ENCODE results near the gene BAZ2B. TPM values are rescaled to one million over a fixed set of nuclear protein-coding genes. Genes with fewer than 3 reads are reported as not detected.

BAZ2B gene
- total and polyA plus RNA-seq, 2 donors (not counting 3 experiments of a cell fraction or from before 2014, with no cell fraction given), result 22.1 to 73.8 TPM

GRCh38 chr2:159658881-159659873, 42.8 kb upstream of the BAZ2B start:
- DNase-seq (ENCODE audit: low read depth, low spot score) (no peak), FAIRE-seq (no peak)
- Histone ChIP-seq H3K27ac (ENCODE audit: insufficient read depth, low read depth, low read length) (no peak overlapping the region), H3K79me2 (ENCODE audit: control insufficient read depth, insufficient read depth, low read length) (no peaks in the 10 kb centered on the region), H3K27me3 (ENCODE audit: control insufficient read depth in 2 of 2, insufficient read depth in 2 of 2, low read length in 2 of 2) (no peaks in the 10 kb centered on the region), H4K20me1 (replicated peaks; ENCODE audit: control insufficient read depth, extremely low read depth, insufficient read depth, low read length) (no peaks in the 10 kb centered on the region), H3K4me3 (replicated peaks in 1 of 3; ENCODE audit: insufficient read depth in 1 of 3, low read depth in 1 of 3, low read length in 3 of 3) (no peak overlapping the region), H2AFZ (ENCODE audit: low read depth, low read length) (no peak overlapping the region), H3K9ac (replicated peaks; ENCODE audit: extremely low read depth, insufficient read depth, low read length) (no peak overlapping the region), H3K36me3 (ENCODE audit: control insufficient read depth in 2 of 2, extremely low read depth in 1 of 2, insufficient read depth in 2 of 2, low read length in 2 of 2) (no peaks in the 10 kb centered on the region), H3K4me1 (ENCODE audit: control insufficient read depth, extremely low read depth, insufficient read depth, low read length) (no peaks in the 10 kb centered on the region), H3K9me1 (replicated peaks; ENCODE audit: control insufficient read depth, extremely low read depth, insufficient read depth, low read length) (no peaks in the 10 kb centered on the region), H3K9me3 (replicated peaks; ENCODE audit: control insufficient read depth, insufficient read depth, low read length) (no peaks in the 10 kb centered on the region), H3K4me2 (ENCODE audit: insufficient read depth, low read length) (no peak overlapping the region)
- intact Hi-C loops (cut with micrococcal nuclease) (no loop called here), dilution Hi-C loops (cut with MboI; ENCODE audit: extremely low pct_ligation_motif_present, low sequenced_read_pairs) (no loop called here)
- no peak for TF ChIP-seq FOS (IDR thresholded peaks at IDR 0.05; ENCODE audit: borderline replicate concordance, insufficient read depth, low read length)
- TF ChIP-seq MAX (IDR thresholded peaks at IDR 0.05; ENCODE audit: insufficient read depth, insufficient read length), result no peak
- TF ChIP-seq, protein P1, sequence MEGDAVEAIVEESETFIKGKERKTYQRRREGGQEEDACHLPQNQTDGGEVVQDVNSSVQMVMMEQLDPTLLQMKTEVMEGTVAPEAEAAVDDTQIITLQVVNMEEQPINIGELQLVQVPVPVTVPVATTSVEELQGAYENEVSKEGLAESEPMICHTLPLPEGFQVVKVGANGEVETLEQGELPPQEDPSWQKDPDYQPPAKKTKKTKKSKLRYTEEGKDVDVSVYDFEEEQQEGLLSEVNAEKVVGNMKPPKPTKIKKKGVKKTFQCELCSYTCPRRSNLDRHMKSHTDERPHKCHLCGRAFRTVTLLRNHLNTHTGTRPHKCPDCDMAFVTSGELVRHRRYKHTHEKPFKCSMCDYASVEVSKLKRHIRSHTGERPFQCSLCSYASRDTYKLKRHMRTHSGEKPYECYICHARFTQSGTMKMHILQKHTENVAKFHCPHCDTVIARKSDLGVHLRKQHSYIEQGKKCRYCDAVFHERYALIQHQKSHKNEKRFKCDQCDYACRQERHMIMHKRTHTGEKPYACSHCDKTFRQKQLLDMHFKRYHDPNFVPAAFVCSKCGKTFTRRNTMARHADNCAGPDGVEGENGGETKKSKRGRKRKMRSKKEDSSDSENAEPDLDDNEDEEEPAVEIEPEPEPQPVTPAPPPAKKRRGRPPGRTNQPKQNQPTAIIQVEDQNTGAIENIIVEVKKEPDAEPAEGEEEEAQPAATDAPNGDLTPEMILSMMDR (IDR thresholded peaks at IDR 0.05; ENCODE audit: extremely low read depth in 1 of 2, insufficient read depth in 1 of 2, low read depth in 1 of 2, low read length in 2 of 2), result no peak
- no peak for TF ChIP-seq POLR2A (IDR thresholded peaks at IDR 0.05; ENCODE audit: low read depth, low read length)
- no peak for TF ChIP-seq EZH2 (IDR thresholded peaks at IDR 0.05; ENCODE audit: borderline replicate concordance, low read depth, low read length, severe bottlenecking)
- no peak for TF ChIP-seq GATA2 (IDR thresholded peaks at IDR 0.05; ENCODE audit: insufficient read depth, insufficient read length, low read depth, low read length)
- TF ChIP-seq POLR2AphosphoS5 (IDR thresholded peaks at IDR 0.05; ENCODE audit: insufficient read depth, low read depth, low read length), result no peak
- TF ChIP-seq JUN (IDR thresholded peaks at IDR 0.05; ENCODE audit: borderline replicate concordance, insufficient read depth, insufficient read length, low read depth), result no peak
- no peak for TF ChIP-seq MYC (IDR thresholded peaks at IDR 0.05; ENCODE audit: low read depth, low read length)
- ChIA-PET CTCF (interaction anchor here (0.9 kb wide), 1 partner anchor 16 kb away, joined by 3 read pairs; no protein-coding TSS in a partner anchor), POLR2A (no interaction called here)
- no TSS peak for BruUV-seq (replicated peaks)

Data from endothelial cell of umbilical vein (primary cell).